PC-9 (cell line): ENCODE results near the gene MCC.

Source experiments
- CTCF ChIP-seq: fragments of 200-600 bp; sonication (generic); conservative IDR thresholded peaks from 2 replicates; pipeline ENCODE4 v1.6.1; 2017; ENCODE audit warnings: mixed run types, antibody characterized with exemption, mild to moderate bottlenecking, moderate library complexity
- EZH2 ChIP-seq: fragments of 200-600 bp; sonication (generic); IDR thresholded peaks from 2 replicates; pipeline ENCODE4 v1.8.0; 2017; ENCODE audit warnings: antibody characterized with exemption, low read depth

- TF ChIP-seq CTCF, result no peak
- TF ChIP-seq EZH2, result no peak
Measured at GRCh38 chr5:113205807-113206206, 282.4 kb downstream of the MCC start.
